HEK293T (cell line): Measurements from ENCODE around the gene INHBE.

ENCODE experiments used
- BHLHE40 ChIP-seq: fragments of 450-650 bp; IDR thresholded peaks from 2 replicates; pipeline ENCODE4 v1.6.1; 2016; ENCODE audit warnings: mild to moderate bottlenecking, moderate library complexity, borderline replicate concordance
- FOXA1 ChIP-seq: fragments of 450-650 bp; IDR thresholded peaks from 2 replicates; pipeline ENCODE4 v1.6.1; 2016; ENCODE audit warnings: mild to moderate bottlenecking
- FOXM1 ChIP-seq: fragments of 450-650 bp; IDR thresholded peaks from 2 replicates; pipeline ENCODE4 v1.6.1; 2017; ENCODE audit warnings: mild to moderate bottlenecking, borderline replicate concordance
- HDGF ChIP-seq: fragments of 450-650 bp; IDR thresholded peaks from 2 replicates; pipeline ENCODE4 v1.6.1; 2017; ENCODE audit warnings: antibody characterized with exemption, borderline replicate concordance
- NFRKB ChIP-seq: fragments of 450-650 bp; IDR thresholded peaks from 2 replicates; pipeline ENCODE4 v1.6.1; 2016; ENCODE audit warnings: mild to moderate bottlenecking, moderate library complexity
- SP1 ChIP-seq: fragments of 450-650 bp; IDR thresholded peaks from 2 replicates; pipeline ENCODE4 v1.6.1; 2017
- ZNF384 ChIP-seq: fragments of 450-650 bp; IDR thresholded peaks from 2 replicates; pipeline ENCODE4 v1.6.1; 2016

- TF ChIP-seq HDGF (no peak), SP1 (no peak), ZNF384 (no peak), BHLHE40 (no peak), FOXA1 (no peak), FOXM1 (no peak), NFRKB (no peak)
These were observed 8.7 kb upstream of the INHBE start for GRCh38 chr12:57446292-57446960.
